HG02943 (cell line): ENCODE data around the gene MRPL55.

ENCODE experiments used
- ATAC-seq: cut with Tn5 transposase; IDR thresholded peaks from one replicate; pipeline ENCODE4 v1.9.1; 2021; ENCODE audit warnings: mild to moderate bottlenecking, low read depth, moderate library complexity; ENCODE audit not compliant: unreplicated experiment

The MRPL55 gene

GRCh38 chr1:228109073-228109961 is at the start of gene MRPL55:
Gene MRPL55, minus strand, starts transcription at chr1:228109299. Its CDS starts 1,039 bp downstream, at chr1:228108260.
- ATAC-seq = peak; percentile 89

- ATAC-seq = no peak
These were observed 49.3 kb upstream of the MRPL55 start for GRCh38 chr1:228158151-228159007.

- ATAC-seq = no peak
These were observed 48.6 kb upstream of the MRPL55 start for GRCh38 chr1:228157729-228158126.

GRCh38 chr1:228156941-228157728 is 48.0 kb upstream of the MRPL55 start:
- ATAC-seq = no peak

- ATAC-seq = no peak
These were observed 47.4 kb upstream of the MRPL55 start for GRCh38 chr1:228156515-228156881.

- no peak for ATAC-seq
These were observed 46.8 kb upstream of the MRPL55 start for GRCh38 chr1:228155596-228156514.

- no peak for ATAC-seq
These were observed 45.8 kb upstream of the MRPL55 start for GRCh38 chr1:228154670-228155571.

- no peak for ATAC-seq
These were observed 45.0 kb upstream of the MRPL55 start for GRCh38 chr1:228154021-228154669.

GRCh38 chr1:228152918-228153258 is 43.8 kb upstream of the MRPL55 start:
- no peak for ATAC-seq

GRCh38 chr1:228152097-228152917 is 43.2 kb upstream of the MRPL55 start:
- no peak for ATAC-seq

GRCh38 chr1:228151180-228151925 is 42.3 kb upstream of the MRPL55 start:
- no peak for ATAC-seq

- no peak for ATAC-seq
These were observed 41.5 kb upstream of the MRPL55 start for GRCh38 chr1:228150461-228151179.

- no peak for ATAC-seq
These were observed 41.0 kb upstream of the MRPL55 start for GRCh38 chr1:228150120-228150460.

- no peak for ATAC-seq
These were observed 40.5 kb upstream of the MRPL55 start, which contains the start of gene GJC2 for GRCh38 chr1:228149406-228150119. Gene GJC2, plus strand, starts transcription at chr1:228149930. Its CDS starts 7,829 bp downstream, at chr1:228157759.

- no peak for ATAC-seq
These were observed 39.9 kb upstream of the MRPL55 start for GRCh38 chr1:228148935-228149405.
